PFSK-1 (cell line): ENCODE measurements around the gene RUNX1.

ENCODE experiments used
- FOXP2 ChIP-seq: optimal IDR thresholded peaks from 2 replicates; pipeline ENCODE3; 2011; ENCODE audit warnings: borderline replicate concordance, control low read depth, inconsistent platforms; ENCODE audit not compliant: insufficient read depth; ENCODE audit errors: extremely low read length, extremely low read depth
- REST ChIP-seq, 2 experiments: IDR thresholded peaks; 2 replicates each; pipeline versions ENCODE4 v1.6.1 to v1.8.0; 2011 to 2012; ENCODE audit warnings: low read depth in 2 of 2, low read length in 2 of 2, control low read depth in 1 of 2, inconsistent platforms in 1 of 2, mild to moderate bottlenecking in 1 of 2, moderate library complexity in 1 of 2; ENCODE audit not compliant: insufficient read depth in 1 of 2
- SIN3A ChIP-seq: IDR thresholded peaks from 2 replicates; pipeline ENCODE4 v1.6.1; 2012; ENCODE audit warnings: mild to moderate bottlenecking, low read length, moderate library complexity, borderline replicate concordance; ENCODE audit not compliant: insufficient read depth

- TF ChIP-seq FOXP2 (no peak), REST (IDR thresholded peaks at IDR 0.05; ENCODE audit: insufficient read depth in 1 of 2, low read depth in 2 of 2, low read length in 2 of 2) (no peak), SIN3A (no peak)
Measured at GRCh38 chr21:34830386-34831170, 218.5 kb downstream of the RUNX1 start.
